ENCODE measurements around the gene NOS2.
"Not testable (repeated sequence)": the region's sequence is repeated elsewhere in the genome, so short reads cannot be mapped to it uniquely, and the experiment has no call there.

NOS2 gene

GRCh38 chr17:27792095-27792494 lies 8.2 kb downstream of the NOS2 start:
- in situ Hi-C loops (cut with MboI; ENCODE audit: low sequenced_read_pairs): no loop called here

- in situ Hi-C loops (cut with MboI; ENCODE audit: low sequenced_read_pairs): no loop called here
These were observed 11.4 kb downstream of the NOS2 start for GRCh38 chr17:27788919-27789318.

GRCh38 chr17:27783440-27784350 lies 16.6 kb downstream of the NOS2 start:
- in situ Hi-C loops (cut with MboI; ENCODE audit: low sequenced_read_pairs): no loop called here

- in situ Hi-C loops (cut with MboI; ENCODE audit: low sequenced_read_pairs): no loop called here
These were observed 17.5 kb downstream of the NOS2 start for GRCh38 chr17:27782791-27783206.

GRCh38 chr17:27780828-27781404 lies 19.4 kb downstream of the NOS2 start:
- in situ Hi-C loops (cut with MboI; ENCODE audit: low sequenced_read_pairs): no loop called here

GRCh38 chr17:27780092-27780827 lies 20.1 kb downstream of the NOS2 start:
- in situ Hi-C loops (cut with MboI; ENCODE audit: low sequenced_read_pairs): no loop called here

- in situ Hi-C loops (cut with MboI; ENCODE audit: low sequenced_read_pairs): no loop called here
These were observed 22.1 kb downstream of the NOS2 start for GRCh38 chr17:27778183-27778582.

GRCh38 chr17:27776882-27777624 lies 23.3 kb downstream of the NOS2 start:
- in situ Hi-C loops (cut with MboI; ENCODE audit: low sequenced_read_pairs): no loop called here

DNA sequence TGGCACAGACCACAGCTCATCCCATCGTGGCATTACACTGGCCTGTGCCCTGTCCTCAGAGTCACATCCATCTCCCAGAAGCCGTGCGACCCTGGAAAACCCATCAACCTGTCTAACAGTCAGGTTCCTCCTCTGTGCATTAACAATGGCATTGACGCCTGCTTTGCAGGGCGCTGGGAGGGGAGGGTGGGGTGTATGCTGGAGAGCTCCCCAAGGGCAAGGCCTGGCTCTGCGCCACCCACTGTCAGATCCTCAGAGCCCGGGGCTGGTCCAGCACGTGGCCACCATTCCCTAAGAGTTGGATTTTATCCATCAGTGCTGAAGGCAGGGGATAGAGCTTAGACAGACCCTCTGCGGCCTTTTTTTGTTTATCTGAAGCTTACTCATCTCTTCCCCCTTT lies 28.7 kb downstream of the NOS2 start:
- in situ Hi-C loops (cut with MboI; ENCODE audit: low sequenced_read_pairs): no loop called here

- in situ Hi-C loops (cut with MboI; ENCODE audit: low sequenced_read_pairs): no loop called here
These were observed 29.5 kb downstream of the NOS2 start for GRCh38 chr17:27770877-27771276.

GRCh38 chr17:27768858-27769410 lies 31.4 kb downstream of the NOS2 start:
- in situ Hi-C loops (cut with MboI; ENCODE audit: low sequenced_read_pairs): no loop called here

GRCh38 chr17:27766438-27766837 lies 33.9 kb downstream of the NOS2 start:
- in situ Hi-C loops (cut with MboI; ENCODE audit: low sequenced_read_pairs): no loop called here

GRCh38 chr17:27765353-27765752 lies 35.0 kb downstream of the NOS2 start:
- in situ Hi-C loops (cut with MboI; ENCODE audit: low sequenced_read_pairs): no loop called here

GRCh38 chr17:27764589-27764988 lies 35.7 kb downstream of the NOS2 start:
- in situ Hi-C loops (cut with MboI; ENCODE audit: low sequenced_read_pairs): no loop called here

DNA sequence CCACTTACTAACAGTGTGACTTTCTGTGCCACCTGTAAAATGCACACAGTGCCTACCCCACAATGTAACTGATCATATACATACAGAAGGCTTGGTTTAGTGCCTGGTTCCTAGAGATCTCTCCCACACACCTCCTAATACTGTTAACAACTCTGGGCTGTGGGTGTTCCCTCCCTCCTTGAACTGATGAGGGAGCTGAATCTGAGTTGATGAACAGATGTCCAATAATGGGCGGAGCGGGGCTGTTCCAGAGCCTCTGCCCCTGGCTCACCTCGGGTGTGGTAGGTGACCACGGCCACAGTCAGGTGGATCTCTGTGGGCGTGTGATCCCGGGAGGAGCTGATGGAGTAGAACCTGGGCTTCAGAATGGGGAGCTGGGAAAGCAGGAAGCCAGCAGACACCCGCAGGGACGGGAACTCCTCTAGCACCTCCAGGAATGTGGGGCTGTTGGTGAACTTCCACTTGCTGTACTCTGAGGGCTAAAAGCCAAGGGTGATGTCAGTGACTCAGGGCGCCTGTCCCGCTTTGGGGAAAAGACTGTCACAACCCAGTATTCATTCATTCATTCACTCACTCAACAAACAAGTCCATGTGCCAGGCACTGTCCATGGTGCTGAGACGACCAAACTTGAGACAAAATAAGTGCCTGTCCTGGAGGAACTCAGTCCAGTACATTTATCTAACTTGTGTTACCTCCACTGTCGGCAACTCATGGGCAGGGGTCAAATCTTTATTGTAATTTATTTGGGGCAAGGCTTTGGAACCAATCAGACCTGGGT lies 37.6 kb downstream of the NOS2 start:
- in situ Hi-C loops (cut with MboI; ENCODE audit: low sequenced_read_pairs): no loop called here

- in situ Hi-C loops (cut with MboI; ENCODE audit: low sequenced_read_pairs): not testable (repeated sequence)
These were observed 39.4 kb downstream of the NOS2 start for GRCh38 chr17:27760931-27761330.

DNA sequence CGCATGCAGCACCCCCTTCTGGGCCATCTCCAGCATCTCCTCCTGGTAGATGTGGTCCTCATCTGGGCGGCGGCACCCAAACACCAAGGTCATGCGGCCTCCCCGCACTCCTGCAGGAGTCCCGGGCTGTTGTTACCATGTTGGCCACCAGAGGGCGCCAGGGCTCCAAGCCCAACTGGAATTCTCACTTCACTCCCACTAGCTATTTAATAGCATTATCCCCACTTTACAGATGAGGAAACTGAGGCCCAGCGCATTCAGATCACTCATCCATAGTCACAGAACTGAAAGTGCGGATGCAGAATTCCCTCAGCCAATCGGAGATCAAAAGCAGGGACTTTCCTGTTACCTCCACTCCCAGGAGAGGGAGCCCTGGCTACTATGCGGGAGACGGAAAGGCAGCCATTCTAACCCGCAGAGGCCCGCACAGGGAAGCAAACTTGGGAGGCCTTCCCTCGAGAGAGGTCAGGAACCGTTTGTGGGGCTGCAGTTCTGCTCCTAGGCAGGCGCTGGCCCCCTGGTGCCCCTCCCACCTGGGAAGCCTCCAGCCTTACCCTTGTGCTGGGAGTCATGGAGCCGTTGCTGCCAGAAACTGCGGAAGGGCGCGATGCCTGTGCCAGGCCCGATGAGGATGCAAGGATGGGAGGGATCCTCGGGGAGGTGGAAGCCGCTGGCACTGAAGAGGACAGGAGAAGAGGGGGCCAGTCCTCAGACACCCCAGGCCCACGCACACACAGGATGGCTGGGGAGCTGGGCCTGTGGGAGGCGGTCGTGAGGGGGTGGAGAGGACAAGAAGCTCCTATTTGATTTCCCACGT lies 40.1 kb downstream of the NOS2 start:
- in situ Hi-C loops (cut with MboI; ENCODE audit: low sequenced_read_pairs): no loop called here

- in situ Hi-C loops (cut with MboI; ENCODE audit: low sequenced_read_pairs): no loop called here
These were observed 40.8 kb downstream of the NOS2 start for GRCh38 chr17:27759528-27759927.
